IPS-18c (cell line): ENCODE results near the gene GRAMD1A.

Experiments
- H3K4me3 ChIP-seq: 2 replicates; pipeline ENCODE4 v1.7.0; 2013; ENCODE audit warnings: low read depth, mild to moderate bottlenecking, low read length, moderate library complexity; ENCODE audit not compliant: insufficient read depth
- H3K9me3 ChIP-seq: one replicate; pipeline ENCODE4 v1.6.1; 2013; ENCODE audit warnings: mild to moderate bottlenecking, low read length, moderate library complexity; ENCODE audit not compliant: control insufficient read depth, insufficient read depth

The GRAMD1A gene

DNA sequence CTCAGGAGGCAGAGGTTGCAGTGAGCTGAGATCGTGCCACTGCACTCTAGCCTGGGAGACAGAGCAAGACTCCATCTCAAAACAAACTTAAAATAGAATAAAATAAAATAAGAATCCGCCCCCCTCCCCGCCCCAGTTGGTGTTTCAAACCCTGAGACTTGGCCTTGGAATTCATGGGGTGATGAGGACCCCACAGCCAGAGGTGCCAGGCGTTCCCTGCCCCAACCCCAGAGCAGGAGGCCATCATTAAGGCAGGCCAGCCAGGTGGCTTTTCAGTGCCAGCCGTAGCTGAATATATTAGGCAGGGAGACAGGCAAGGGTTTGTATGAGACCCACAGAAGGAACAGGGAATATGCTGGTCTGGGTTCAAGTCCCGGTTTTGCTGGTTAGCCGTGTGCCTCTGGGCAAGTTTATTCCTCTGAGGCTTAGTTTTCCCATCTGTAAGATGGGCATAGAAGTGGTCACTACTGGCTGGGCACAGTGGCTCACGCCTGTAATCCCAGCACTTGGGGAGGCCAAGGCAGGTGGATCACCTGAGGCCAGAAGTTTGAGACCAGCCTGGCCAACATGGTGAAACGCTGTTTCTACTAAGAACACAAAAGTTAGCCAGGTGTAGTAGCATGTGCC is 53.7 kb downstream of the GRAMD1A start:
- H3K4me3 ChIP-seq, result no peak overlapping the region
- no peaks in the 10 kb centered on the region for H3K9me3 ChIP-seq

DNA sequence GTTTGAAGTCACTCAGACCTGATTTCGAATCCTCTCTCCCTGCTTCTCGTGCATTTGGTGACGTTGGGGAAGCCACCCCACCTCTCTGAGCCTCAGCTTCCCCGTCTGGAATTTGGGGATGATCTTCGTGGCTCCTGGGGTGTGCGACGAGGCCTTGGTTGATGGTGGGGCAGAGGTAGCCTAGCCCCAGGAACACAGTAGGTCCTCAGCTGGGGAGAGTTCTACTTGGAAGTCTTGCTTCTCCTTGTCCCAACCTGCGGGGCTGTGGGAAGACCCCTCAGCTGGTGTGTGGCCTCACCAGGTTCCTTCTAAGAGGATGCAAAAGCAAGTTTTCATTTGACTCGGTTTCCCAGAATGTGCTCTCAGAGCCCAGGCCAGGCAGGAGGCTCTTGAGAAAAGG is 54.5 kb downstream of the GRAMD1A start:
- H3K4me3 ChIP-seq, result no peak overlapping the region
- H3K9me3 ChIP-seq, result no peaks in the 10 kb centered on the region

DNA sequence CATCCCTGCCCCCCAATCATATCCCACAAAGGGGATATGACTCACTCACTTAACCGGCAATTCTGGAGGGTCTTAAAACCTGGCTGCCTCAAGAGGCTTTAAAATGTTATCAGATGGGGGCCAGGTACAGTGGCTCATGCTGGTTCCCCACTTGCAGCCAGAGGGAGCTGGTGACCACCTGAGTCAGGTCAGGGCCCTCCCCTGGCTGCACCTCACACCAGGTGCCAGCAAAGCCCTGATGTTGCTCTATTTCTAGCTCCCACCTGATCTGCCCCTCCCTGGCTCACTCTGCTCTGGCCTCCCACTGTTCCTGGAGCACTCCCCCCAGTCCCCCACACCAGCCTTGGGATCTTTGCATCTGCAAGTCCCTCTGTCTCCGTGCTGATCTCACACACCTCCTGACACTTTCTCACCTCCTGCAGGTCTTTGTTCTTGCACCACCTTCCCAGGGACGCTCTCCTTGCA is 55.6 kb downstream of the GRAMD1A start:
- Histone ChIP-seq H3K9me3 (no peaks in the 10 kb centered on the region), H3K4me3 (no peak overlapping the region)

GRCh38 chr19:35056513-35057063 is 56.5 kb downstream of the GRAMD1A start:
- no peaks in the 10 kb centered on the region for H3K9me3 ChIP-seq
- no peak overlapping the region for H3K4me3 ChIP-seq

DNA sequence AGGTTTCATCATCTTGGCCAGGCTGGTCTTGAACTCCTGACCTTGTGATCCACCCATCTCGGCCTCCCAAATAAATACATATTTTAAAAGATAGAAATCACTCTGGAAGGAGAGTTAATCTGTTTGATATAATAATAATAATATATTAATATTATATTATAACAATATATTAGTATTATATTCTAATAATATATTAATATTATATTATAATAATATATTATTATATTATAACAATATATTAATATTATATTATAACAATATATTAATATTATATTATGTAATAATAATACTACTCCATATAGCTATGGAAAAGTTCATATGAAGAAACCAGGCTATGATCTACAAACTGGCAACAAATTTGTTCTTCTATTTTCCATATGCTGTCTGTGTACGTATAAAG is 58.2 kb downstream of the GRAMD1A start:
- H3K4me3 ChIP-seq, result no peak overlapping the region
- no peaks in the 10 kb centered on the region for H3K9me3 ChIP-seq

DNA sequence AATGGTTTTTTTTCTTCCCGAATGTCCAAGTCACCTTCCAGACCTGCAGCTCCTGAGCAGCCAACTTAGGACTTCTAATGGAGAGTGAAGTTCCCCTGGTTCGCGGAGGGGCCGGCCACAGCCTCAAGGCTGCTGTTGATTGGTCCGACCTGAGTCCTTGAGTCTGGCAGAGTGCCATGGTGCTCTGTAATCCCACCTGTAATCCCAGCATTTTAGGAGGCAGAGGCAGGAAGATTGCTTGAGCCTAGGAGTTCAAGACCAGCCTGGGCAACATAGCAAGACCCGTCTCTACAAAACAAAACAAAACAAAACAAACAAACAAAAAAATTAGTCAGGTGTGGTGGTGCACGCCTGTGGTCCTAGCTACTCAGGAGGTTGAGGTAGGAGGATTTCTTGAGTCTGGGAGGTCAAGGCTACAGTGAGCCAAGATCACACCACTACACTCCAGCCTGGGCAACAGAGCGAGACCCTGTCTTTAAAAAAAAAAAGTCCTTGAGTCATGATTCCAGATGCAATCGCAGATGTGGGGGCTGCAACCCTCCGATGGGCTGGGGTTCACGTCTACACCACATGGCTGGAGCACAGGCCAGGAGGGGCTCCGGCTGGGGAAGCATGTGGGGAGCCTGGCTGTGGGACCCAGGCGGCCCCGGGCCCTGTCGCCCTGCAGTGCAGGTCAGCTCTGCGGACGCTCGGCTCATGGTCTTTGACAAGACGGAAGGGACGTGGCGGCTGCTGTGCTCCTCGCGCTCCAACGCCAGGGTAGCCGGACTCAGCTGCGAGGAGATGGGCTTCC is 59.1 kb downstream of the GRAMD1A start:
- H3K9me3 ChIP-seq, result no peaks in the 10 kb centered on the region

GRCh38 chr19:35059799-35060091 is 59.6 kb downstream of the GRAMD1A start:
- Histone ChIP-seq H3K4me3 (no peak overlapping the region), H3K9me3 (no peaks in the 10 kb centered on the region)

More for the DNA sequence above, 59.1 kb downstream of the GRAMD1A start:
- H3K4me3 ChIP-seq, result no peak overlapping the region

DNA sequence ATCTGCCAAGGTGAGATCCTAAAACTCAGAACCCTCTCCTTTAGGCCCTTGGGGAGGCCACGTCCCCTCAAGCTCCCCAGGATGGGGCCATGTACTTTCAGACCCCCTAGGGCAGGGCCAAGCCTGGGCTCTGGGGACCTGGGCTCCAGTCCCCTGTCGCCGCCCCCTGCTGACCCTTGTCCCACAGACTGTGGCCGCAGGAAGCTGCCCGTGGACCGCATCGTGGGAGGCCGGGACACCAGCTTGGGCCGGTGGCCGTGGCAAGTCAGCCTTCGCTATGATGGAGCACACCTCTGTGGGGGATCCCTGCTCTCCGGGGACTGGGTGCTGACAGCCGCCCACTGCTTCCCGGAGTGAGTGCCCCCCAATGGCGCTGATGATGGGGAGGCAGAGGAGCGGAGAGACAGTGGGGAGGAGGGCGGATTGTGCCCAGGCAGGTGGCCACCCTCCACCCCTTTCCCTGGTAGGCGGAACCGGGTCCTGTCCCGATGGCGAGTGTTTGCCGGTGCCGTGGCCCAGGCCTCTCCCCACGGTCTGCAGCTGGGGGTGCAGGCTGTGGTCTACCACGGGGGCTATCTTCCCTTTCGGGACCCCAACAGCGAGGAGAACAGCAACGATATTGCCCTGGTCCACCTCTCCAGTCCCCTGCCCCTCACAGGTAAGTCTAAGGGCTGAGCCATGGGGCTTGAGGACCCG is 60.2 kb downstream of the GRAMD1A start:
- H3K9me3 ChIP-seq, result no peaks in the 10 kb centered on the region

DNA sequence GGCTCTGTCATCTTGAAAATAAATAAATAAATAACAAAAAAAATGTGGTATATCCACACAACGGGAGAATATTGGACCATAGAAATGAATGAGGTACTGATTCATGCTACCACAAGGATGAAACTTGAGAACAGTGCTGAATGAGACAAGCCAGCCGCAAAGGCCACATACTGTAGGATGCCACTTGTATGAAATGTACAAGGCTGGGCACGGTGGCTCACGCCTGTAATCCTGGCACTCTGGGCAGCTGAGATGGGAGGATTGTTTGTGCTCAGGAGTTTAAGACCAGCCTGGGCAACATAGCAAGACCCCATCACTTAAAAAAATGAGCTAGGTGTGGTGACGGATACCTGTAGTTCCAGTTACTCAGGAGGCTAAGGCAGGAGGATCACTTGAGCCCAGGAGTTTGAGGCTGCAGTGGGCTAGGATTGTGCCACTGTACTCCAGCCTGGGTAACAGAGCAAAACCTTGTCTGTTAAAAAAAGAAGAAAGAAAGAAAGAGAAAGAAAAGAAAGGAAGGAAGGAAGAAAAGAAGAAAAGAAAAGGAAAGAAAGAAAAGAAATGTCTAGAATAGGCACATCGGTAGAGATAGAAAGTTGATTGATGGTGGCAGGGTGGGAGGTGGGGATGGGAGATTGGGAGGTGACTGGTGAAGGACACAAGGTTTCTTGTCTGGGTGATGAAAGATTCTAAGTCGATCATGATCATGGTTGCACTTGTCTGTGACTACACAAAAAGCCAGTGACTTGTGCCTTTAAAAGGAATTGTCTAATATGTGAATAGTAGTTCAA is 61.7 kb downstream of the GRAMD1A start:
- no peak overlapping the region for H3K4me3 ChIP-seq
- H3K9me3 ChIP-seq, result no peaks in the 10 kb centered on the region

More for the DNA sequence above, 60.2 kb downstream of the GRAMD1A start:
- no peak overlapping the region for H3K4me3 ChIP-seq

DNA sequence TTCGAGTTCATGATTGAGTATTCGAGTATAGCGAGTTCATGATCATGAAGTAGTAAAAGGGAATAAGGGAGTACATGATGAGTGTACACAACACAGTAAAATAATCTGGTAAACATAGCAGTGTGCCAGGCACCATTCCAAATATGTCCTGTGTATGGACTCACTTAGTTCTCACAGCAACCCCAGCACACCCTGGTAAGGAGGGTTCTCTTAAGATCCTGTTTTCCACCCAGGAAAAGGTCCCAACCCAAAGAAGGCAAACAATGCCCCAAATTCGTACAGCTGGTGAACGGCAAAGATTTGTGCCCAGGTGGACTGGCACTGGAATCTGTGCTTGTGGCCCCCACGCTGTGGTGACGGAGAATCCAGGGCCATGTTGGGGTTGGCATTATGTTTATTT is 62.8 kb downstream of the GRAMD1A start:
- Histone ChIP-seq H3K9me3 (no peaks in the 10 kb centered on the region), H3K4me3 (no peak overlapping the region)

- no peak overlapping the region for H3K4me3 ChIP-seq
- no peaks in the 10 kb centered on the region for H3K9me3 ChIP-seq
Observed at GRCh38 chr19:35063940-35064818, 64.1 kb downstream of the GRAMD1A start.

- no peak overlapping the region for H3K4me3 ChIP-seq
- no peaks in the 10 kb centered on the region for H3K9me3 ChIP-seq
Observed at GRCh38 chr19:35065574-35065973, 65.5 kb downstream of the GRAMD1A start.

- no peaks in the 10 kb centered on the region for H3K9me3 ChIP-seq
- no peak overlapping the region for H3K4me3 ChIP-seq
Observed at GRCh38 chr19:35066121-35066520, 66.0 kb downstream of the GRAMD1A start.

- no peak overlapping the region for H3K4me3 ChIP-seq
- H3K9me3 ChIP-seq, result no peaks in the 10 kb centered on the region
Observed at GRCh38 chr19:35066691-35067563, 66.8 kb downstream of the GRAMD1A start.

GRCh38 chr19:35068941-35069634 is 69.0 kb downstream of the GRAMD1A start:
- Histone ChIP-seq H3K9me3 (no peaks in the 10 kb centered on the region), H3K4me3 (no peak overlapping the region)
